DOHH2 (cell line): Measurements from ENCODE around the gene CFAP52.

Experiments used
- H3F3A ChIP-seq: fragments of 200-600 bp; sonication (generic), shearing (Covaris generic); 2 replicates; pipeline ENCODE4 v1.6.0; 2016; ENCODE audit warnings: antibody characterized with exemption, mild to moderate bottlenecking; ENCODE audit not compliant: control insufficient read depth, insufficient read depth
- H3K27ac ChIP-seq: fragments of 200-600 bp; sonication (generic); 2 replicates; pipeline ENCODE4 v1.5.1; 2014; ENCODE audit warnings: low read depth, mild to moderate bottlenecking, low read length, moderate library complexity
- H3K27me3 ChIP-seq: fragments of 200-600 bp; sonication (generic); 2 replicates; pipeline ENCODE4 v1.6.1; 2014; ENCODE audit warnings: mild to moderate bottlenecking, low read length, mixed read lengths; ENCODE audit not compliant: control insufficient read depth
- H3K36me3 ChIP-seq: fragments of 200-600 bp; sonication (generic); 2 replicates; pipeline ENCODE4 v1.6.1; 2014; ENCODE audit warnings: mild to moderate bottlenecking, low read length, moderate library complexity, mixed read lengths; ENCODE audit not compliant: control insufficient read depth
- H3K4me1 ChIP-seq: fragments of 200-600 bp; sonication (generic); 2 replicates; pipeline ENCODE4 v1.6.1; 2014; ENCODE audit warnings: mild to moderate bottlenecking, low read length, mixed read lengths; ENCODE audit not compliant: control insufficient read depth
- H3K4me2 ChIP-seq: fragments of 200-600 bp; sonication (generic); 2 replicates; pipeline ENCODE4 v1.6.0; 2014; ENCODE audit warnings: mild to moderate bottlenecking, low read length, moderate library complexity
- H3K4me3 ChIP-seq: fragments of 200-600 bp; sonication (generic); 2 replicates; pipeline ENCODE4 v1.5.1; 2014; ENCODE audit warnings: mild to moderate bottlenecking, low read length, mixed read lengths
- H3K79me2 ChIP-seq: fragments of 200-600 bp; sonication (generic); 2 replicates; pipeline ENCODE4 v1.6.1; 2014; ENCODE audit warnings: mild to moderate bottlenecking, low read length, mixed read lengths; ENCODE audit not compliant: control insufficient read depth
- H3K9me2 ChIP-seq: fragments of 200-600 bp; sonication (generic); replicated peaks from 2 replicates; pipeline ENCODE4 v1.6.1; 2014; ENCODE audit warnings: mild to moderate bottlenecking, low read length, mixed read lengths; ENCODE audit not compliant: control insufficient read depth
- H3K9me3 ChIP-seq: fragments of 200-600 bp; sonication (generic); 2 replicates; pipeline ENCODE4 v1.6.1; 2014; ENCODE audit warnings: antibody characterized with exemption, low read length, mixed read lengths; ENCODE audit not compliant: control insufficient read depth, insufficient read depth
- H4K20me1 ChIP-seq: fragments of 200-600 bp; sonication (generic); 2 replicates; pipeline ENCODE4 v1.6.0; 2014; ENCODE audit warnings: low read depth, mild to moderate bottlenecking, antibody characterized with exemption, low read length, moderate library complexity; ENCODE audit not compliant: control insufficient read depth, insufficient read depth
- CTCF ChIP-seq: fragments of 200-600 bp; sonication (generic); IDR thresholded peaks from one replicate; pipeline ENCODE4 v1.5.1; 2014; ENCODE audit warnings: antibody characterized with exemption, mild to moderate bottlenecking, low read depth, low read length; ENCODE audit not compliant: poor library complexity, severe bottlenecking
- EZH2phosphoT487 ChIP-seq: fragments of 200-600 bp; sonication (generic); IDR thresholded peaks from 2 replicates; pipeline ENCODE4 v1.6.1; 2017; ENCODE audit warnings: borderline replicate concordance, mild to moderate bottlenecking, antibody characterized with exemption, low read length, moderate library complexity, mixed read lengths

Gene CFAP52

GRCh38 chr17:9537177-9537776 is 39.2 kb upstream of the CFAP52 start:
- no peaks in the 10 kb centered on the region for H4K20me1 ChIP-seq
- no peaks in the 10 kb centered on the region for H3K9me2 ChIP-seq
- no peak overlapping the region for H3K4me2 ChIP-seq
- no peaks in the 10 kb centered on the region for H3K79me2 ChIP-seq
- no peaks in the 10 kb centered on the region for H3K36me3 ChIP-seq
- H3F3A ChIP-seq: no peaks in the 10 kb centered on the region
- H3K4me1 ChIP-seq: no peaks in the 10 kb centered on the region
- H3K9me3 ChIP-seq: no peaks in the 10 kb centered on the region
- H3K27ac ChIP-seq: no peak overlapping the region
- no peak overlapping the region for H3K4me3 ChIP-seq
- H3K27me3 ChIP-seq: no peaks in the 10 kb centered on the region
- TF ChIP-seq EZH2phosphoT487 (no peak), CTCF (no peak)

GRCh38 chr17:9538626-9539025 is 37.8 kb upstream of the CFAP52 start:
- no peak for TF ChIP-seq CTCF
- no peak for TF ChIP-seq EZH2phosphoT487
- Histone ChIP-seq H3K4me3 (no peak overlapping the region), H3F3A (no peaks in the 10 kb centered on the region), H3K9me3 (no peaks in the 10 kb centered on the region), H3K27me3 (no peaks in the 10 kb centered on the region), H3K4me1 (no peaks in the 10 kb centered on the region), H3K9me2 (no peaks in the 10 kb centered on the region), H3K79me2 (no peaks in the 10 kb centered on the region), H3K4me2 (no peak overlapping the region), H3K36me3 (no peaks in the 10 kb centered on the region), H4K20me1 (no peaks in the 10 kb centered on the region), H3K27ac (no peak overlapping the region)

GRCh38 chr17:9541718-9542117 is 34.7 kb upstream of the CFAP52 start:
- H3K4me1 ChIP-seq: no peaks in the 10 kb centered on the region
- H3K79me2 ChIP-seq: no peaks in the 10 kb centered on the region
- H3K4me3 ChIP-seq: no peak overlapping the region
- no peak overlapping the region for H3K4me2 ChIP-seq
- no peak overlapping the region for H3K27ac ChIP-seq
- TF ChIP-seq EZH2phosphoT487 (no peak), CTCF (no peak)
- no peaks in the 10 kb centered on the region for H3F3A ChIP-seq
- no peaks in the 10 kb centered on the region for H3K9me3 ChIP-seq
- no peaks in the 10 kb centered on the region for H3K36me3 ChIP-seq
- no peaks in the 10 kb centered on the region for H4K20me1 ChIP-seq
- H3K27me3 ChIP-seq: no peaks in the 10 kb centered on the region
- no peaks in the 10 kb centered on the region for H3K9me2 ChIP-seq
